Measurements from ENCODE around the gene CD48.
"Not testable (repeated sequence)": the region's sequence is repeated elsewhere in the genome, so short reads cannot be mapped to it uniquely, and the experiment has no call there.

The CD48 gene

DNA sequence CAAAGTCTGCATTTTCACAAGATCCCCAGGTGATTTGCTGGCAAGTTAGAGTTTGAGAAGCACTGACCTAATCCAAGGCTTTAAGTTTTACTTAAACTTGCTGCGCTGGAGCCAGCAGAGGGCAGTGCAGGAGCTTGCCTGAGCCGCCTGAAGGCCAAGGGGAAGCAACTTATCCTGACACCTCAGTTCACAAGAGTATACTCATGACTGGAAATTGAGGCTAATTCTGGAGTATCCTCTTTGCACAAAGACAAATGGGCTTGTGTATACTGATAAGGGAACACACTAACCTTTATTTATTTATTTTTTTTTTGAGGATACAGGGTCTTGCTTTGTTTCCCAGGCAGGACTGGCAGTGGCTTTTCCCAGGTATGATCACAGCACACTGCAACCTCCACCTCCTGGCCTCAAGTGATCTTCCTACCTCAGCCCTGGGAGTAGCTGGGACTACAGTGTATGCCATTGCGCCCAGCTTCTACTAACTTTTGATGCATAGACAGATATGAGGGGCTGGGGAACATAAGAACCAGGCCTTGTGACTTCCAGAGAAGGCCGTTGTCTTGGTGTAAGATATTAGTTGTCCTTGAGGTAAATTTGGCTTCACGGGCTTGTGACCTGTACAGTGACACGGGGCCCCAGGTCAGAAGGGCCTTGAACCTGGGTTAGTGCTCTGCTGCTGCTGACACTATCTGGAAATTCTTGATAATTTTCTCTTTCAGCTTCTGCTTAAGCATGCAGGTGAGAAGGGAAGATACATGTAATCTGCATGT lies 35.8 kb downstream of the CD48 start:
- peak; percentile 71 to 73 for DNase-seq

DNA sequence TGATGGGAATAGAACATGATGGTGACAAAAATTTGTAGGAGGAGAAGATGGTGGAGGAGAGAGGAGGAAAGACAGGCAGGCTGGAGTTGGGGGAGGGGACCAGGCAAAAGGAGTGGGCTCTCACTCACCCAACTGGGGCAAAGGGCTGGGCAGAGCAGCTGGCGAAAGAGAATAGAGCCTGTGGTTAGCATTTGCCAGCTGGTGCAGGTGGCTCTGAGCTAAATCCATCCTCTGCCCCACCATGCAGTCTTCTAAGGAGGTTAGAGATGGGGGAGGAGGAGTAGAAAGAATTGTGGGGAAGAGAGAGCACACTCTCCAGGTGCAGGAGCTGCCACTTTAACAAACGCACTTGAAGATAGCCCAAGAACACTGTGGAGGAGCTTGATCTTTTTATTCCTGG lies 37.2 kb downstream of the CD48 start:
- no peak for DNase-seq

- DNase-seq: peak; percentile 16 to 18
These were observed 38.6 kb downstream of the CD48 start for GRCh38 chr1:160672789-160673695.

DNA sequence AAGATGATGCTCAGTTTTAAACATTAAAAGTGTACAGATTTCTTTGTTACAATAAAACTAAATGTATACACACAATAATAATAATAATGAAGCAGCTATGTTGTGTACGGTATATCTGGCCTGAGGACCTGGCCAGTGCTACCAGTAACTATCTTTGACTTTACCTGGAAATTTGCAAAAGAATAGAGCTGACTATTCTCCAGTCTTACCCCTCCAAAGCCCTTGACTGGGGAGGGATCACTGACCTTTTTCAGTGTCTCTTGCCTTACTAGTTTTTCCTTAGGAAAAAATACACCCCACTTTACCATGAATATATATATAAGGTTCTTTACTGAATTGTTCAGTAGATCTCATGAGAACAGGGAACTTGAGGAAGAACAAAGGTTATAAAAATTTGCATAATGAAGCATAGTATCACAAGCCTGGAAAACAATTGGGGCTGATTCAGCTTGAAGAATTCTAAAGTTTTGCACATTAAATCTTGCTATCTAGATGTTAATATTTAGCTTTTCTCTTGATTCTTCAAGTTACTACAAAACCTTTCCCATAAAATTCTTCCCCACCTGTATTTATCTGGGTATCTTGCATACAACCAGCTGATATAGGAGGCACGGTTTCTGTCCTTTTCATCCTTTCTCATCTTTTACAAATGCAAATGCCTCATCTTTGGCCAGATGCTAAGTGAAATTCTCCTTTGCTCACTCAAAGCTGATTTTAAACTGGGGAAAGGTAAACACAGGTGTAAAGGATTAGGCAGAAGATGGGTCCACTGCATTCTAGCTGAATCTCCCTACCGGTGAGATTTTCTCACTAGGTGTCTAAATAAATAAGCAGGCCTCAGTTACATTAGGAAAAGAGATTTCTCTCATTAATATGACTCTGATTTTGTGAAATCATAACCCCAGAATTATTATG lies 39.8 kb downstream of the CD48 start:
- DNase-seq: no peak

DNA sequence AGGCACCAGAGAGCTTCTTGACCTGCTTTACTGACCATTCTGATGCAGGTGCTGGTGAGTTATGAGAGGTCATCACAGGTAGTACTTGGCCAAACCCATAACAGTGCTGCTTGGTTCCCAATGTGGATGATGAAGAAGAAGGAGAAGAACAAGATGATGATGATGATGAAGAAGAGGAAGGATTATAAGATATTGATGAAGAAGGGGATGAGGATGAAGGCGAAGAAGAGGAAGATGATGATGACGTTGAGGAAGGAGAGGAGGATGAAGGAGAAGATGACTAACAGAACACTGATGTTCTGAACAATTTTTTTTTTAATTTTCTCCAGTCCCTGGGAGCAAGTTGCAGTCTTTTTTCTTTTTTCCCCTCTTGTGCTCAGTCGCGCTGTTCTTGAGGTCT lies 40.9 kb downstream of the CD48 start:
- DNase-seq: no peak

GRCh38 chr1:160669802-160670201 lies 41.8 kb downstream of the CD48 start:
- DNase-seq: no peak

DNA sequence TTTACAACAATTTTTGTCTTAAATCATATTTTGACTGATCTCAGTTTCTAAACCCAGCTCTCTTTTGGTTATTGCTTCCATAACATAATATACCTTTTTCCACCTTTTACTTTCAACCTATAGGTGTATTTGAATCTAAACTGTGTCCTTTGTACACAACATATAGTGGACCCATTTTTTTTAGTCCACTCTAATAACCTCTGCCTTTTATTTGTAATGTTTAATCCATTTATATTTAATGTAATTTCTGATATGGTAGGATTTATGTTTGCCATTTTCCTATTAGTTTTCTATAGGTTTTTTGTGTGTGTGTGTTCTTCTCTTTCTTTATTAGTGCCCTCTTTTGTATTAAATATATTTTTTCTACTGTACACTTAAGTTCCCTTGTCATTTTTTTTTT lies 42.3 kb downstream of the CD48 start:
- DNase-seq: no peak

GRCh38 chr1:160667896-160668295 lies 43.7 kb downstream of the CD48 start:
- no peak for DNase-seq

- DNase-seq: no peak
These were observed 45.6 kb downstream of the CD48 start for GRCh38 chr1:160666079-160666442.

DNA sequence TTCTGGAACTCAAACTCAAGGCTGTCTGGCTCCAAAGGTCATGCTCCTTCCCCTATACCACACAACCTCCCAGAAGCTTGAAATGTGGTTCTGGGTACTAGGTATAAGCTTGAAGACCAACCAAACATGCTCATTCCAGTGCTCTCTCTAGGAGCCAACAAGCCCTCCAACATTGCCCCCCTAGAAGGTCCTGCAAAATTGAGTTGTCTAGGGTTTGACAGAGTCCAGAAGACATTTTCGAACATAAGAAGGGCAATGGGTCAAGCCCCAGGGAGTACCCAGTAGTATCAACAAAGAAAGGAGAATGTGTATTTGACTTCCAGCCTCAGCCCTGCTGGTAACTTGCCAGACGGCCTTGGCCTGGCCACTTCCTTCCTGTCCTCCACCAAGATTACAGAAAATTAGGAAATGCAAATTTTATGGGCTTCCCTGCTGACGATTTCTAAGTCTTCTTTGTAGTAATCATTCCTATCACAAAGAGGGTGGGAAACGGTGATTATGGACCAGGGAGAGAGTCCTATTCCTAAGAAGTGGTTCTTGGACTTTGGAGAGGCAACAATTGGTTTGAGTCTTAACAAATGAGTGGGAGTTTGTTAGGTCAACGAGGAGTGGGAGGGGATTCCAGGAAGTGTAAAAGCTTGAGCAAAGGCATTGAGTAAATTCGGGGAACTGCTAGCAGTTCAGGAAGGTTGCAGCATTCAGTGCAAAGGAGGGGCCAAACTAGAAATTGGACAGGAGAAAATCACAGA lies 46.1 kb downstream of the CD48 start:
- DNase-seq: no peak

DNA sequence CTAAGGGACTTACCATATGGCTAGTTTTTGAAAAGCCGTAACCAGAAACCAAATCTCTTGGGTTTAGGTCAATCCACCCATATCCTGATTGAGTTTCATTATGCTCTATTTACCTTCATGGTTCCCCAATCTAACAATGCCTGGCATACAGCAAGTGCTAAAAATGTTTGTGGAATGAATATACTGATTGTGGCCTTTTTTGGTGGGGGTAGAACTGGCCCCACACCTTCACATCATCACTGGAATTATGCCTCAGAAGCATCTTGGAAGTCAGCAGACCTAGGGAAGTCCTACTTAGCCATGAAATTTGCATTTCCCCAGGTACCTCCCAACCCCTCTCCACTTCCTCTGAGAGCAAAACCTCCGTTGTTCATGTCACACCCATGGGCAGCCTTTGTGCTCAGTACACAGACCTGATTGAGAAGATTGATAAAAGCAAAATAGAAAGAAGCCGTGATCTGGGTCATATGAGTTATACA lies 47.0 kb downstream of the CD48 start:
- DNase-seq: no peak

DNA sequence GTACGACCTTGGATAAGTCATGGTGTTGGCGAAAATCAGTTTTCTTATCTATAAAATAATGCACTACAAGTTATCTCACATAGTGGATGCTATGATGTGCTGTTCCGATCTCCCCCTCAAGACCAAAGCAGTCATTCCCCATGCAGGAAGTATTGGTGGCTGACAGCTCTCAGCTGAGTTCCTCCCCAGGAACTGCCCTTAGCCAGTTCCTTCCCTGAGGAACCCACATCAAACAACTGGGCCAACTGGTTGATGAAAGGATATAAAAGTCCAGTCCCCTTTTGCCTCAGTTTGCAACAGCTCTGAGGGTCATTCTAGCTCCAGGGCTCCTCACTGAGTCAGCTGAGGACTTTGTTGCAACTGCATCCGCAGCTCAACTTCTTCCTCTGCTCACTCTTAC lies 48.7 kb downstream of the CD48 start:
- no peak for DNase-seq

DNA sequence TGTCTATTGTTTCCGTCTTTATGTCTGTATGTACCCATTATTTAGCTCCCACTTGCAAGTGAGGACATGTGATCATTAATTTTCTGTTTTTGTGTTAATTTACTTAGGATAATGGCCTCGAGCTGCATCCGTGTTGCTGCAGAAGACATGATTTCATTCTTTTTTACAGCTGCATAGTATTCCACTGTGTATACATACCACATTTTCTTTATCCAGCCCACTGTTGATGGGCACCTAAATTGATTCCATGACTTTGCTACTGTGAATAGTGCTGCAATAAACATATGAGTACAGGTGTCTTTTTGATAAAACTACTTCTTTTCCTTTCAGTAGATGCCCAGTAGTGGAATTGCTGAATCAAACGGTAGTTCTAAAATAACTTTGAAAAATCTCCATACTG lies 52.1 kb downstream of the CD48 start:
- DNase-seq: no peak

- DNase-seq: no peak
These were observed 52.8 kb downstream of the CD48 start for GRCh38 chr1:160658814-160659193.

- no peak for DNase-seq
These were observed 53.3 kb downstream of the CD48 start for GRCh38 chr1:160658162-160658813.

DNA sequence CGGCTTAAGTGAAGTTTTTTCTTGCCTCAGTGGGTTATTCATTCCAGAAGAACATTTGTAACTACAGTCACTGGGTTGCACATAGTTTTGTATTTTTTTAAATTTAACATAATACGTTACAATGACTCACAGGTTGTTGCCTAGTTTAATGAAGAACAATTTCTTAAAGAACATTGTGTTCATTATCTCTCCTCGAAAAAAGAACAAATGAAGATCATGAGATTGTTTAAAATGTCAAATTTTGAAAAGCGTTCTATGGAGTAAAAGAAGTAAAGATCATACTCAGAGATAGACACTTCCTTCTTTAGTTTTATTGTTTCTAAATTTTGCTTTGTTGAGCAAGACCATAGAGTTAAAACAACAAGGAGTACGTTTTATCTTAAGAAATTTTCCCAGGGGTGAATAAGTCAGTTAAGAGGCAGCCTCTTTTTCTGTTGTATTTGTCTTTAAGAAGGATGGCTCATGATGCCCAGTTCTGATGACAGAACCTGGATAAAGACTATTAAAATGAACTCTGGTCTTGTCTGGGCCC lies 54.3 kb downstream of the CD48 start:
- DNase-seq: no peak

GRCh38 chr1:160656737-160657136 lies 54.9 kb downstream of the CD48 start:
- DNase-seq: no peak

- DNase-seq: no peak
These were observed 58.0 kb downstream of the CD48 start for GRCh38 chr1:160653620-160654016.

GRCh38 chr1:160652924-160653619 lies 58.5 kb downstream of the CD48 start:
- no peak for DNase-seq

DNA sequence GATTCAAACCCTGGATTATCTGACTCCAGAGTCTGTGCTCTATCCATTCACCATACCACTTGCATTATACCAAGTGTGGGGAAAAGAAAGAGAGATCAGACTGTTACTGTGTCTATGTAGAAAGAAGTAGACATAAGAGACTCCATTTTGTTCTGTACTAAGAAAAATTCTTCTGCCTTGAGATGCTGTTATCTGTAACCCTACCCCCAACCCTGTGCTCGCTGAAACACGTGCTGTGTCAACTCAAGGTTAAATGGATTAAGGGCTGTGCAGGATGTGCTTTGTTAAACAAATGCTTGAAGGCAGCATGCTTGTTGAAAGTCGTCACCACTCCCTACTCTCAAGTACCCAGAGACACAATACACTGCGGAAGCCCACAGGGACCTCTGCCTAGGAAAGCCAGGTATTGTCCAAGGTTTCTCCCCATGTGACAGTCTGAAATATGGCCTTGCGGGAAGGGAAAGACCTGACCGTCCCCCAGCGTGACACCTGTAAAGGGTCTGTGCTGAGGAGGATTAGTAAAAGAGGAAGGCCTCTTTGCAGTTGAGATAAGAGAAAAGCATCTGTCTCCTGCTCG lies 59.5 kb downstream of the CD48 start:
- not testable (repeated sequence) for DNase-seq
